NCI-H345 treated with DMSO at 0.1 percent for 48 hours (cell line): Measurements from ENCODE around the gene ARNT2.

Experiments
- DNase-seq: peaks from one replicate; lab custom pipeline; 2025; ENCODE audit not compliant: unreplicated experiment; lab: John Stamatoyannopoulos, UW

The ARNT2 gene

GRCh38 chr15:80550219-80550907, 146.2 kb downstream of the ARNT2 start:
- no peak for DNase-seq

- DNase-seq = no peak
These were observed 146.7 kb downstream of the ARNT2 start for GRCh38 chr15:80550908-80551260.

- no peak for DNase-seq
These were observed 147.2 kb downstream of the ARNT2 start for GRCh38 chr15:80551348-80551747.

- DNase-seq = no peak
These were observed 150.4 kb downstream of the ARNT2 start for GRCh38 chr15:80554560-80554959.

- DNase-seq = no peak
These were observed 152.6 kb downstream of the ARNT2 start for GRCh38 chr15:80556694-80557367.

GRCh38 chr15:80557441-80558234, 153.5 kb downstream of the ARNT2 start:
- DNase-seq = no peak

GRCh38 chr15:80558631-80559319, 154.6 kb downstream of the ARNT2 start:
- DNase-seq = no peak

GRCh38 chr15:80559320-80559693, 155.1 kb downstream of the ARNT2 start:
- DNase-seq = no peak

- no peak for DNase-seq
These were observed 155.6 kb downstream of the ARNT2 start for GRCh38 chr15:80559761-80560160.

- no peak for DNase-seq
These were observed 156.6 kb downstream of the ARNT2 start for GRCh38 chr15:80560601-80561400.

- no peak for DNase-seq
These were observed 157.3 kb downstream of the ARNT2 start for GRCh38 chr15:80561500-80561899.

- no peak for DNase-seq
These were observed 157.9 kb downstream of the ARNT2 start for GRCh38 chr15:80562033-80562432.

GRCh38 chr15:80562846-80563245, 158.7 kb downstream of the ARNT2 start:
- no peak for DNase-seq

- no peak for DNase-seq
These were observed 159.3 kb downstream of the ARNT2 start for GRCh38 chr15:80563372-80563997.

- DNase-seq = no peak
These were observed 159.9 kb downstream of the ARNT2 start for GRCh38 chr15:80564056-80564455.

- DNase-seq = no peak
These were observed 161.2 kb downstream of the ARNT2 start for GRCh38 chr15:80565398-80565797.

- no peak for DNase-seq
These were observed 161.8 kb downstream of the ARNT2 start for GRCh38 chr15:80565988-80566387.

- no peak for DNase-seq
These were observed 163.6 kb downstream of the ARNT2 start for GRCh38 chr15:80567721-80568157.

GRCh38 chr15:80568298-80568697, 164.1 kb downstream of the ARNT2 start:
- DNase-seq = no peak
